Frontal cortex (tissue), 4 donors: Measurements from ENCODE around the gene CPPED1. TPM values are rescaled to one million over a fixed set of nuclear protein-coding genes. Genes with fewer than 3 reads are reported as not detected.
A peak's percentile ranks its signal among the peaks of the same experiment; 100 is the strongest.

Source experiments
- DNase-seq, 2 donors: peaks; one replicate each; pipeline ENCODE4 v3.0.0; 2012; ENCODE audit warnings: low spot score in 2 of 2
- FAIRE-seq: peaks from 2 replicates; lab custom pipeline; 2012; peaks lifted over from hg19 to GRCh38; lab: Jason Lieb, UNC
- total RNA-seq: library from RNA; depleted of rRNA; stranded (reverse); fragments of >200 nt; gene quantifications from one replicate; pipeline ENCODE4 v1.2.3, GENCODE V29; 2014
- donor health status: control.
- donor health status: control.
- donor health status: control.

The CPPED1 gene
- total RNA-seq, 1 donor from 2014 or later = 4.1 TPM

GRCh38 chr16:12661656-12662172 lies 142.0 kb downstream of the CPPED1 start:
- no peak for DNase-seq
- no peak for FAIRE-seq

- FAIRE-seq = no peak
- DNase-seq = no peak
Measured at GRCh38 chr16:12659871-12660270, 143.8 kb downstream of the CPPED1 start.

- FAIRE-seq = no peak
Measured at GRCh38 chr16:12658506-12658905, 145.2 kb downstream of the CPPED1 start.

GRCh38 chr16:12655537-12655936 lies 148.2 kb downstream of the CPPED1 start:
- no peak for FAIRE-seq
- no peak for DNase-seq

More at GRCh38 chr16:12658506-12658905, 145.2 kb downstream of the CPPED1 start:
- DNase-seq = no peak

GRCh38 chr16:12653820-12654392 lies 149.8 kb downstream of the CPPED1 start:
- DNase-seq = no peak
- no peak for FAIRE-seq

GRCh38 chr16:12652924-12653323 lies 150.8 kb downstream of the CPPED1 start:
- FAIRE-seq = no peak

GRCh38 chr16:12651765-12652512 lies 151.7 kb downstream of the CPPED1 start:
- FAIRE-seq (no peak), DNase-seq (peak in 1 of 2 donors; percentile 14)

More at GRCh38 chr16:12652924-12653323, 150.8 kb downstream of the CPPED1 start:
- DNase-seq = no peak

DNA sequence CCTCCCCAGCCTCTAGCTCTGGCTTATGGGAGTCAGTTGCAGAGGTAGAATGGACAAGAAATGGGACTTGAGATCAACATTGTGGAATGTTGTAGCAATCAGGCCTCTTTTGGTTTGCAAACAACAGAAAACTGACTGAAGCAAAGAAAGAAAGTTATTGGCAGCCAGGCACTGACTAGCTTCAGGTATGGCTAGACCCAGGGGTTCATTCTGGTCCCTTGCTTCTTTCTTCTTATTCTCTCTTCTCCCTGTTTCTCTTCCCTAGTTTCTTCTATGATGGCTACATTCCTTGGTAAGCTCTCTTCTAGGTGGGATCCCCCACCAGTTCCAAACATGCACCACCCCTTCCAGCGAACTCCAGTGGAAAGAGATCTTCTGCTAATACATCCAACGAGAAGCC lies 154.3 kb downstream of the CPPED1 start:
- no peak for FAIRE-seq
- no peak for DNase-seq

- FAIRE-seq (no peak), DNase-seq (peak in 1 of 2 donors; percentile 5)
Measured at GRCh38 chr16:12646490-12647274, 157.0 kb downstream of the CPPED1 start.

DNA sequence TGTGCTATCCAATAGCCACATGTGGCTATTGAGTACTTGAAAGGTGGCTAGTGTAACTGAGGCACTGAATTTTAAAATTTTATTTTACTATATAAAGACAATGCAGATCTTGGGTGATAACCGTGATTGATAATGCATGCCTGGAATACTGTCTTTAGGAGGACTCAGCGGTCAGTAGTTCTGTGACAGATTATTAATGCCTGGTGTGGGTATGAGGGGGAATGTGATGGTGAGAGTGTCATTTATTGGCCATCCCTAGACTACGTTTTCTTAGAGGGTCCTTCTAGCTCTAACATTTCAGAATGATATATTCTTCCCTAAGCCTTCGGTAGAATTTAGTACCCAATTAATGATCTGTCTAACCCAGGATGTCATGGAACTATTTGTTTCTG lies 157.6 kb downstream of the CPPED1 start:
- no peak for DNase-seq
- no peak for FAIRE-seq

DNA sequence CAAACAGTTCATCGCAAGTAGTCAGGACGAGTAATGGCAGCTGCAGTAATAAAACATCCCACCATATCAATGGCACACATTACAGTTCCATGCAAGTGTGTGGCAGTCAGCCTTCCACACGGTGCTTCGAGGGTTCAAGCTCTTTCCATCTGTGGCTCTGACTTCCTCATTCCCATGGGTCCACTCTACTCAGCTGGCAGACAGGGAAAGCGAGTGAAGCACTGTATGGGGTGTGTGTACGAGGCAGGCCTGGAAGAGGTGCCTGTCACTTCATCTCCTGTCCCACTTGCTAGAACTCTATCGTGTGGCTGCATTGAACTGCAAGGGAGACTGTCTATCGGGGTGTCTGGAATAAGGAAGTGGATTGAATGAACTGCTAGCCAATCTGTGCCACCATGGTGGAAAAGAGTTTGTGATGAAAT lies 160.6 kb downstream of the CPPED1 start:
- FAIRE-seq (no peak), DNase-seq (no peak)

DNA sequence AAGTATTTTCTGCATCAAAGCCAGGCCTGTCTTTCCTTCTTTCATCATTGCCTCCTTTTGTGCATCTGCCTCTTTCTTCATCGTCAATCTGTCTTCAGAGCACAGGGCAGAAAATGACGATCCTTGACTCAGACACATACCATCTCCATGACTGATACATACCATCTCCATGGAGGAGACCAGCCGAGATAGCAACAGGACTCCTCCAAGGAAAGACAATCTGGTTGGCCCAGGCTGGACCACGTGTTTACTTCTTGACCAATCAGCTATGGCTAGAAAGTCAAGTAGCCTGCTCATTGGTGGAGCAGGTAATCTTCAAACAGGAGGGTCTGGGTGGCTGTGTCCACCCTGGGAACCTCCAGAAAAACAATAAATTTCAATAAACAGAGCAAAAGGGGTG lies 164.6 kb downstream of the CPPED1 start:
- no peak for DNase-seq
- FAIRE-seq = no peak

GRCh38 chr16:12637002-12637401 lies 166.7 kb downstream of the CPPED1 start:
- DNase-seq (no peak), FAIRE-seq (no peak)

GRCh38 chr16:12629271-12629670 lies 174.4 kb downstream of the CPPED1 start:
- no peak for FAIRE-seq
- DNase-seq = no peak

DNA sequence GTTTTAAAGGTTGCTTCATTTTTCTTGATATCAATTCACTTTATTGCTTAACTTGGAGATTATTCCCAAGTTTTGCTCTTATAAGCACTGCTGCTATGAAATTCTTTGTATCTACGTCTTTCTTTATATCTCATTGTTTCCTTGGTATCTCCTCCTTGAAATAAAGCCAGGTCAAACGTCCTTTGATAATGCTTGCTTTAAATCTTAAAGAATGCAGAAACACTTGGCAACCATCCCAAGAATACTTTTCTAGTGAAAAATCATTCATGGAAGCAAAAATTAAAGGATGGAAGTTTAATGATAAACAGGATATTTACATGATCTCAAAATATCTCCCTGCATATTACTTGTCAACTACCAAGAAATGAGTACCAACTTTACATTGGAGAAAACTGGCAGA lies 175.2 kb downstream of the CPPED1 start:
- no peak for FAIRE-seq
- no peak for DNase-seq

DNA sequence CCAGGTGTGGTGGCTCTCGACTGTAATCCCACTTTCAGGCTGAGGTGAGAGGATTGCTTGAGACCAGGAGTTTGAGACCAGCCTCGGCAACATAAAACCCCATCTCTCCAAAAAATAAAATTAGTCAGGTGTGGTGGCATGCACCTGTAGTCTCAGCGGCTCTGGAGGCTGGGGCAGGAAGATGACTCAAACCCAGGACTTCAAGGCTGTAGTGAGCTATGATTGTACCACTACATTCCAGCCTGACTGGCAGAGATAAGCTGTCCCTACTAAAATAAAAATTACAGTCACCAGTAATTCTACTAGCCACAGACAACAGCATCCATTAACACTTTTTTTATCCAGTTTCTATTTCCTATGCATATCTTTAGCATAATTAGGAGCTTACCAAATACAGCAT lies 176.3 kb downstream of the CPPED1 start:
- DNase-seq = no peak
- FAIRE-seq = no peak

DNA sequence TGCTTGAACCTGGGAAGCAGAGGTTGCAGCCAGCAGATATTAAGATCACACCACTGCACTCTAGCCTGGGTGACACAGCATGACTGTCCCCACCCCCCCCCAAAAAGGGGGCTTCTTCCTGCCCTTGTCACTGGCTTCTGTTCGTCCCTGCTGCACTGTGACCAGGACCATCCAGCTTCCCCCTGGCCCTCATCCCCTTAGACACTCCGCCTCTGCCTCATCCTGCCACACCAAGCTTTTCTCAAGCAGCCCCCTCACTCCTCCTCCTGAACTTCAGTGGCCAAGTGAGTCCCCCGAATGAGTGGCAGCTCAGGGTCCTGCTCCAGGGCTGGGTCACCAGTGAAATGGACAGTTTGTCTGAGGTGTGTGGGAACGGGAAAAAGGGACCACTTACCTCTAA lies 177.3 kb downstream of the CPPED1 start:
- DNase-seq = no peak
- no peak for FAIRE-seq

GRCh38 chr16:12625716-12626115 lies 178.0 kb downstream of the CPPED1 start:
- no peak for DNase-seq
- no peak for FAIRE-seq

DNA sequence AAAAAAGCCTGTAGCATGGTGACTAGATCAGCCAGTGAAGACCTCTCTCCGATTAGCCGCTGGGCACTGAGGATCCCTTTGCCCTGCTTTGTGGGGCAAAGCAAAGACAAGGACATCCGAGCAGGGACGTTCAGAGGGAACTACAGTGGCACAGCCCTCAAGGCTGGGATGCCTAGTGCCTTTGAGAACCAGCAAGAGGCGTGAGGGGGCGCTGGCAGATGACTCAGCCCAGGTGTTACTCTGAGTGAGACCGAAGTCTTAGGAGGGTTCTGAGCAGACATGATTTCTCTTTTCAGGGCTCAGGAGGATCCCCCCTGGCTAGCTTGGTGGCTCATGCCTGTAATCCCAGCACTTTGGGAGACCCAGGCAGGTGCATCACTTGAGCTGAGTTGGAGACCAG lies 178.6 kb downstream of the CPPED1 start:
- FAIRE-seq (no peak), DNase-seq (no peak)

DNA sequence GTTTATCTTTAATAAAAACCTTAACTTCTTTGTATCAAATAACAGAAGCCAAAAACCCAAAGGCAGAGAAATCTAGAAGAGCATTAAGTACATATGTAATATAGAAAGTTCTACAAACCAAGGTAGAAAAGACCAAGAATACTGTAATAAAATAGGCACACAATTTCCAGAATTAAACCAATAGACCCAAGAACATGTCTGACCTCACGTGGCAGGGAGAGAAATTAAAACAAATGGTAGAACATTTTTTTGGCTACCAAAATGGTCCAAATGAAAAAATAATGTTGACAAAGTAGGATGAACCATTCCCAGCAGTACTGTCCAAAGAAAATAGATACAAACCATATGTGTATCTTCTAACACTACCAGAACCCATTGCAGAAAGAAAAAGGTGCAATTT lies 183.5 kb downstream of the CPPED1 start:
- DNase-seq (no peak), FAIRE-seq (no peak)

DNA sequence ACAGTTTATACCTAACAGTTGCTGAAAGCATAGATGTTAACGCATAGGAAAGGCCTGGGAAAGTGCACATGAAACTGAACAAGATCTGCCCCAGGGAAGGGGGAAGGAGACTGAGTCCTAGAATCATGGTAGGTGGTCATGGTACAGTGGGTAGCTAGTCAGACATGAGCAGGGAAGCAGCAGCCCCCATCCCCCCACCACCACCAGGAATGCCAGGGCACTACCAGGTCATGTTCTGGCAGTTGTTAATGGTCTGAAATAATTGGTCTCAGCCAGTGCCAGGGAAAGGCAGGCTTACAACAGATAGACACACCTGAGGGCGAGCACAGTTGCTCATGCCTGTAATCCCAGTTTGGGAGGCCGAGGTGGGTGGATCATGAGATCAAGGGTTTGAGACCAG lies 185.2 kb downstream of the CPPED1 start:
- DNase-seq (no peak), FAIRE-seq (no peak)
